Left renal cortex interstitium (tissue), 4 donors: Measurements from ENCODE around the gene KCNJ18. TPM values are rescaled to one million over a fixed set of nuclear protein-coding genes. Genes with fewer than 3 reads are reported as not detected.
"Not testable (repeated sequence)": the region's sequence is repeated elsewhere in the genome, so short reads cannot be mapped to it uniquely, and the experiment has no call there.

Experiments
- DNase-seq, 4 donors: peaks; one replicate each; pipeline ENCODE4 v3.0.0-alpha.2; 2013; ENCODE audit warnings: low read depth in 4 of 4, low spot score in 2 of 4, missing footprints in 1 of 4
- polyA plus RNA-seq, 4 donors: library from polyadenylated mRNA; unstranded; fragments of 120-200 nt; gene quantifications; one replicate each; pipeline ENCODE4 v1.2.1, GENCODE V29; 2013; ENCODE audit not compliant: insufficient read length in 4 of 4

The KCNJ18 gene
- polyA plus RNA-seq, 4 donors: 0.07 TPM; not detected in 3

GRCh38 chr17:21749696-21750531 lies 57.6 kb downstream of the KCNJ18 start:
- DNase-seq: not testable (repeated sequence)

GRCh38 chr17:21751111-21751510 lies 58.8 kb downstream of the KCNJ18 start:
- not testable (repeated sequence) for DNase-seq
